Breast epithelium (tissue), 3 donors: Measurements from ENCODE around the gene MAP4K4.

Experiments
- POLR2AphosphoS5 ChIP-seq, 3 donors: sonication (generic); formaldehyde crosslinking; IDR thresholded peaks; one replicate each; pipeline ENCODE4 v1.6.1; 2017; ENCODE audit warnings: antibody characterized with exemption in 3 of 3
- TF ChIP-seq, protein P1 (sequence below), 3 donors: fragments of 450-650 bp; IDR thresholded peaks; one replicate each; pipeline ENCODE4 v1.5.1; 2016 to 2017; ENCODE audit warnings: antibody characterized with exemption in 3 of 3, mild to moderate bottlenecking in 3 of 3, moderate library complexity in 3 of 3

DNA sequence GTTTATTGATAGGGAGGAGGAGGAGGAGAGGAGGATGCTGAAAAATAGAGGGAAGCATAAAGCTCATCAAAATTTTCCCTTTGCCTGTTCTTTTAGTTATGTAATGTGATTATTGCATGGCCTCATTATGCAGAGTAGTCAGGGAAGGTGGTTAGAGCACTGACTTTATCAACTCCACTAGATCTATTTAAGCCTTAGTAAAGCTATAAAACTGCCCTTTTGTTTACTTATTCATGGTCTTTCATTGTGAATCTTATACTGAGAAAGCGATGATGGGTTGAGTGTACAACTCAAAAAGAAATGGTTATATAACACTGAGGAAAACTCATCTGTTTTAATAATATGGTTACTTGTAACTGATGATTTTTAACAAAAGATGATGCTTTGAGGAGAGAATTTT is 81.7 kb downstream of the MAP4K4 start:
- TF ChIP-seq, protein P1, sequence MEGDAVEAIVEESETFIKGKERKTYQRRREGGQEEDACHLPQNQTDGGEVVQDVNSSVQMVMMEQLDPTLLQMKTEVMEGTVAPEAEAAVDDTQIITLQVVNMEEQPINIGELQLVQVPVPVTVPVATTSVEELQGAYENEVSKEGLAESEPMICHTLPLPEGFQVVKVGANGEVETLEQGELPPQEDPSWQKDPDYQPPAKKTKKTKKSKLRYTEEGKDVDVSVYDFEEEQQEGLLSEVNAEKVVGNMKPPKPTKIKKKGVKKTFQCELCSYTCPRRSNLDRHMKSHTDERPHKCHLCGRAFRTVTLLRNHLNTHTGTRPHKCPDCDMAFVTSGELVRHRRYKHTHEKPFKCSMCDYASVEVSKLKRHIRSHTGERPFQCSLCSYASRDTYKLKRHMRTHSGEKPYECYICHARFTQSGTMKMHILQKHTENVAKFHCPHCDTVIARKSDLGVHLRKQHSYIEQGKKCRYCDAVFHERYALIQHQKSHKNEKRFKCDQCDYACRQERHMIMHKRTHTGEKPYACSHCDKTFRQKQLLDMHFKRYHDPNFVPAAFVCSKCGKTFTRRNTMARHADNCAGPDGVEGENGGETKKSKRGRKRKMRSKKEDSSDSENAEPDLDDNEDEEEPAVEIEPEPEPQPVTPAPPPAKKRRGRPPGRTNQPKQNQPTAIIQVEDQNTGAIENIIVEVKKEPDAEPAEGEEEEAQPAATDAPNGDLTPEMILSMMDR (IDR thresholded peaks at IDR 0.05): no peak
- TF ChIP-seq POLR2AphosphoS5 (IDR thresholded peaks at IDR 0.05): no peak
